ENCODE data around the gene RYR3. TPM values are rescaled to one million over a fixed set of nuclear protein-coding genes. Genes with fewer than 3 reads are reported as not detected.

RYR3 gene
- total and polyA plus RNA-seq, 2 donors (not counting 1 experiment from before 2014, with no cell fraction given): not detected

GRCh38 chr15:33543957-33544356 lies 233.2 kb downstream of the RYR3 start:
- Histone ChIP-seq H3K9ac (ENCODE audit: low read length) (no peak overlapping the region), H3K27me3 (replicated peaks in 1 of 4; ENCODE audit: control extremely low read depth in 1 of 4, control insufficient read depth in 3 of 4, insufficient read depth in 4 of 4, low read length in 3 of 4) (no peaks in the 10 kb centered on the region), H3K79me2 (ENCODE audit: control insufficient read depth, insufficient read depth, low read length) (no peaks in the 10 kb centered on the region), H2AFZ (ENCODE audit: insufficient read depth, low read depth, low read length, poor library complexity, severe bottlenecking) (no peak overlapping the region), H3K4me1 (ENCODE audit: control insufficient read depth in 2 of 2, insufficient read depth in 2 of 2, low read length in 2 of 2) (no peaks in the 10 kb centered on the region), H3K4me2 (replicated peaks; ENCODE audit: low read depth, low read length, poor library complexity, severe bottlenecking) (no peak overlapping the region), H3K4me3 (ENCODE audit: control extremely low read depth in 1 of 5, extremely low read depth in 1 of 5, insufficient read depth in 1 of 5, low read depth in 2 of 5, low read length in 4 of 5) (no peak overlapping the region), H3K27ac (ENCODE audit: low read length in 2 of 2) (no peak overlapping the region), H3K36me3 (replicated peaks in 1 of 2; ENCODE audit: control extremely low read depth in 1 of 2, control insufficient read depth in 1 of 2, extremely low read depth in 1 of 2, insufficient read depth in 2 of 2, low read length in 1 of 2) (no peaks in the 10 kb centered on the region), H3K9me3 (ENCODE audit: control extremely low read depth in 1 of 3, control insufficient read depth in 2 of 3, insufficient read depth in 1 of 3, low read length in 2 of 3) (no peaks in the 10 kb centered on the region), H4K20me1 (ENCODE audit: control insufficient read depth, insufficient read depth, low read length, poor library complexity, severe bottlenecking) (no peaks in the 10 kb centered on the region)
- Mint-ChIP-seq H3K4me3 (no peak overlapping the region), H3K27ac (no peak overlapping the region), H3K9me3 (ENCODE audit: insufficient read depth) (no peaks in the 10 kb centered on the region), H3K4me1 (no peaks in the 10 kb centered on the region), H3K27me3 (peaks cover 8% of the 10 kb centered on the region)
- no CpG with 5 or more reads among the region's 3 CpGs for WGBS (ENCODE audit: insufficient coverage)
- no peak for ATAC-seq (ENCODE audit: low read depth)
- ChIA-PET POLR2A (no interaction called here), CTCF (no interaction called here)
- no peak for DNase-seq
- intact Hi-C loops (cut with micrococcal nuclease): no loop called here
- TF ChIP-seq CTCF (IDR thresholded peaks at IDR 0.05) (no peak), EZH2 (IDR thresholded peaks at IDR 0.05; ENCODE audit: borderline replicate concordance, insufficient read depth, low read depth, low read length, poor library complexity, severe bottlenecking) (no peak)

DNA sequence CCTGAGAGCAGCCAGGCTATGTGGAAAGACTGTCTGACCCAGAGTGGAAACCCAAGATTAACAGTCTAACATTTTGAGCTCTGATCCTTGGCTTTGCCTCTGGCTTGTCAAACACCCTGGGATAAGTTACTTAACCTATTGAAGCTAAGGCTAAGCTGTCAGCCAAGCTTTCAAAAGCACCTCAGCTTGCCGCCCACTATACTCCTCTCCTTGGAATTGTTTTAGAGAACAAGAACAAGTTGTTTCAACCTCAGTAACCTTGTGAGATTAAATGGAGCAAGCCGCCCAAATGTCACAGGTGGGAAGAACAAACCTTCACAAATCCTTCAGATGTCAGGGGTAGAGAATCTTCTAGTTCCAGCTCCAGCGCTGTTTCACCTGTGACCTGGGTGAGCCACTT lies 235.1 kb downstream of the RYR3 start:
- Histone ChIP-seq H4K20me1 (ENCODE audit: control insufficient read depth, insufficient read depth, low read length, poor library complexity, severe bottlenecking) (no peaks in the 10 kb centered on the region), H3K9ac (ENCODE audit: low read length) (no peak overlapping the region), H3K36me3 (replicated peaks in 1 of 2; ENCODE audit: control extremely low read depth in 1 of 2, control insufficient read depth in 1 of 2, extremely low read depth in 1 of 2, insufficient read depth in 2 of 2, low read length in 1 of 2) (no peaks in the 10 kb centered on the region), H3K27ac (ENCODE audit: low read length in 2 of 2) (no peak overlapping the region), H3K4me1 (ENCODE audit: control insufficient read depth in 2 of 2, insufficient read depth in 2 of 2, low read length in 2 of 2) (no peaks in the 10 kb centered on the region), H3K9me3 (ENCODE audit: control extremely low read depth in 1 of 3, control insufficient read depth in 2 of 3, insufficient read depth in 1 of 3, low read length in 2 of 3) (no peaks in the 10 kb centered on the region), H3K79me2 (ENCODE audit: control insufficient read depth, insufficient read depth, low read length) (no peaks in the 10 kb centered on the region), H3K27me3 (replicated peaks in 1 of 4; ENCODE audit: control extremely low read depth in 1 of 4, control insufficient read depth in 3 of 4, insufficient read depth in 4 of 4, low read length in 3 of 4) (no peaks in the 10 kb centered on the region), H3K4me2 (replicated peaks; ENCODE audit: low read depth, low read length, poor library complexity, severe bottlenecking) (no peak overlapping the region), H3K4me3 (ENCODE audit: control extremely low read depth in 1 of 5, extremely low read depth in 1 of 5, insufficient read depth in 1 of 5, low read depth in 2 of 5, low read length in 4 of 5) (no peak overlapping the region), H2AFZ (ENCODE audit: insufficient read depth, low read depth, low read length, poor library complexity, severe bottlenecking) (no peak overlapping the region)
- TF ChIP-seq EZH2 (IDR thresholded peaks at IDR 0.05; ENCODE audit: borderline replicate concordance, insufficient read depth, low read depth, low read length, poor library complexity, severe bottlenecking) (no peak), CTCF (IDR thresholded peaks at IDR 0.05) (no peak)
- H3K27ac Mint-ChIP-seq: no peak overlapping the region
- intact Hi-C loops (cut with micrococcal nuclease): no loop called here
- DNase-seq: no peak
- no peaks in the 10 kb centered on the region for H3K9me3 Mint-ChIP-seq (ENCODE audit: insufficient read depth)
- ATAC-seq (ENCODE audit: low read depth): no peak
- peaks cover 6% of the 10 kb centered on the region for H3K27me3 Mint-ChIP-seq
- 100% methylated on average over 1 of the region's 3 CpGs for WGBS (ENCODE audit: insufficient coverage)
- no peak overlapping the region for H3K4me3 Mint-ChIP-seq
- ChIA-PET POLR2A (no interaction called here), CTCF (no interaction called here)
- H3K4me1 Mint-ChIP-seq: no peaks in the 10 kb centered on the region
